ENCODE data around the gene GRM2. TPM values are rescaled to one million over a fixed set of nuclear protein-coding genes. Genes with fewer than 3 reads are reported as not detected.

GRM2 gene
- total and polyA plus RNA-seq, 2 of the 8 experiments (the other 6 are each of a cell fraction or from before 2014, with no cell fraction given): 3.9 to 10.5 TPM

DNA sequence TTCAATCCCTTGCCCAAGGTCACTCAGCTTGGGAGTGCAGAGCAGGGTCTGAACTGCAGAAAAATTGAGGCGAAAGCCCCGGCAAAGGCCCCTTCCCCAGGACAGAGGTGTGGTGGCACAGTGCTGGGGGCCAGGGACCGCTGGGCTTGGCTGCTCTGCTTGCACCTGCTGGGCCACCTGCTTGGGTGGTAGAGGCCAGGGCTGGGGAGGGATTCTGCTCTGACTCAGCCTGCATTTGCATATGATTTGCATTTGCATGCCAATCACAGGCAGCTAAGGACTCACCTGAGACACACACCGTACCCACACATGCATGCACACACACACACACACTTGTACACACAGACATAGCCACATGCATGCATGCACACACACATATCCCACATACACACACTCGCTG is 9.9 kb downstream of the GRM2 start:
- Histone ChIP-seq H4K5ac (ENCODE audit: insufficient read length, low read depth, low read length) (no peak overlapping the region), H2BK20ac (ENCODE audit: low read length) (no peak overlapping the region), H2BK120ac (replicated peaks; ENCODE audit: low read depth, low read length) (no peak overlapping the region), H3K9me3 (ENCODE audit: insufficient read depth in 2 of 2, low read depth in 1 of 2, low read length in 1 of 2) (no peaks in the 10 kb centered on the region), H3K27me3 (replicated peaks in 1 of 4; ENCODE audit: control insufficient read depth in 3 of 4, extremely low read depth in 1 of 4, insufficient read depth in 3 of 4, low read length in 3 of 4) (no peaks in the 10 kb centered on the region), H3K4me2 (ENCODE audit: insufficient read depth in 1 of 2, low read depth in 2 of 2, low read length in 2 of 2) (no peak overlapping the region), H3K4me1 (replicated peaks in 1 of 4; ENCODE audit: control insufficient read depth in 3 of 4, insufficient read depth in 4 of 4, low read length in 3 of 4) (no peaks in the 10 kb centered on the region; a peak in 1 of 7 replicates), H3K56ac (replicated peaks; ENCODE audit: insufficient read length, low read depth, low read length) (no peak overlapping the region), H3K79me2 (ENCODE audit: control insufficient read depth in 1 of 2, insufficient read depth in 2 of 2, low read length in 2 of 2) (no peaks in the 10 kb centered on the region), H3K79me1 (ENCODE audit: low read depth, low read length) (no peaks in the 10 kb centered on the region), H2AFZ (ENCODE audit: low read length) (no peak overlapping the region), H3K9ac (replicated peaks in 1 of 4; ENCODE audit: extremely low read depth in 1 of 4, low read depth in 3 of 4, low read length in 3 of 4) (no peak overlapping the region), H3K36me3 (ENCODE audit: control insufficient read depth in 2 of 4, insufficient read depth in 4 of 4, low read length in 3 of 4) (no peaks in the 10 kb centered on the region), H4K20me1 (replicated peaks in 1 of 2; ENCODE audit: control insufficient read depth in 1 of 2, insufficient read depth in 2 of 2, low read length in 2 of 2) (peaks cover 0 to 3% of the 10 kb centered on the region in 2 experiments), H3K4me3 (ENCODE audit: extremely low read depth in 1 of 4, insufficient read depth in 2 of 4, low read depth in 3 of 4, low read length in 4 of 4) (no peak overlapping the region), H3K4ac (replicated peaks; ENCODE audit: insufficient read length, low read depth, low read length) (no peak overlapping the region), H2BK15ac (ENCODE audit: low read length) (no peak overlapping the region), H3K14ac (ENCODE audit: insufficient read length) (no peak overlapping the region), H3K23ac (ENCODE audit: insufficient read length) (no peak overlapping the region), H2AK5ac (ENCODE audit: low read depth, low read length) (no peak overlapping the region), H4K8ac (ENCODE audit: extremely low read depth, insufficient read depth, low read length) (no peak overlapping the region), H2BK12ac (ENCODE audit: low read depth, low read length) (no peak overlapping the region), H2BK5ac (ENCODE audit: low read depth, low read length) (no peak overlapping the region; the same call in 1 of the 2 replicates), H3K23me2 (ENCODE audit: low read depth, low read length) (peaks cover 2% of the 10 kb centered on the region; the same call in 1 of the 2 replicates), H4K91ac (replicated peaks; ENCODE audit: insufficient read length, low read length) (no peak overlapping the region), H3K27ac (ENCODE audit: low read depth, low read length) (no peak overlapping the region), H3K18ac (ENCODE audit: extremely low read depth, low read length) (no peak overlapping the region)
- ChIA-PET CTCF (ENCODE audit: partially characterized antibody) (interaction anchor here (1.2 to 4.4 kb wide), 7 partner anchors 13 to 103 kb away, joined by 3 to 41 read pairs (median 5); no protein-coding TSS in a partner anchor), POLR2A (ENCODE audit: partially characterized antibody) (interaction anchor here (0.6 to 1.5 kb wide), 2 partner anchors 16 to 82 kb away, joined by 3 to 4 read pairs; no protein-coding TSS in a partner anchor)
- no peak for TF ChIP-seq KDM1A (IDR thresholded peaks at IDR 0.05; ENCODE audit: borderline replicate concordance, low read length)
- WGBS, 2 experiments (ENCODE audit: extremely low coverage in 1 of 2, insufficient coverage in 1 of 2, insufficient read length in 1 of 2, insufficient replicate concordance in 2 of 2, low coverage in 1 of 2, low lambda C conversion rate in 2 of 2, missing lambda C conversion rate in 1 of 2): 79% methylated on average over 5 of the region's 5 CpGs; no CpG with 5 or more reads in 1 of the 2 experiments
- FAIRE-seq (no peak), DNase-seq (ENCODE audit: low read depth in 1 of 2, low spot score in 2 of 2) (no peak)

All from H1 (cell line).